ENCODE data around the gene ATP7A.

The ATP7A gene

GRCh38 chrX:77953302-77953701 is 42.8 kb downstream of the ATP7A start:
- TF ChIP-seq, protein P1, sequence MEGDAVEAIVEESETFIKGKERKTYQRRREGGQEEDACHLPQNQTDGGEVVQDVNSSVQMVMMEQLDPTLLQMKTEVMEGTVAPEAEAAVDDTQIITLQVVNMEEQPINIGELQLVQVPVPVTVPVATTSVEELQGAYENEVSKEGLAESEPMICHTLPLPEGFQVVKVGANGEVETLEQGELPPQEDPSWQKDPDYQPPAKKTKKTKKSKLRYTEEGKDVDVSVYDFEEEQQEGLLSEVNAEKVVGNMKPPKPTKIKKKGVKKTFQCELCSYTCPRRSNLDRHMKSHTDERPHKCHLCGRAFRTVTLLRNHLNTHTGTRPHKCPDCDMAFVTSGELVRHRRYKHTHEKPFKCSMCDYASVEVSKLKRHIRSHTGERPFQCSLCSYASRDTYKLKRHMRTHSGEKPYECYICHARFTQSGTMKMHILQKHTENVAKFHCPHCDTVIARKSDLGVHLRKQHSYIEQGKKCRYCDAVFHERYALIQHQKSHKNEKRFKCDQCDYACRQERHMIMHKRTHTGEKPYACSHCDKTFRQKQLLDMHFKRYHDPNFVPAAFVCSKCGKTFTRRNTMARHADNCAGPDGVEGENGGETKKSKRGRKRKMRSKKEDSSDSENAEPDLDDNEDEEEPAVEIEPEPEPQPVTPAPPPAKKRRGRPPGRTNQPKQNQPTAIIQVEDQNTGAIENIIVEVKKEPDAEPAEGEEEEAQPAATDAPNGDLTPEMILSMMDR (IDR thresholded peaks at IDR 0.05): no peak

DNA sequence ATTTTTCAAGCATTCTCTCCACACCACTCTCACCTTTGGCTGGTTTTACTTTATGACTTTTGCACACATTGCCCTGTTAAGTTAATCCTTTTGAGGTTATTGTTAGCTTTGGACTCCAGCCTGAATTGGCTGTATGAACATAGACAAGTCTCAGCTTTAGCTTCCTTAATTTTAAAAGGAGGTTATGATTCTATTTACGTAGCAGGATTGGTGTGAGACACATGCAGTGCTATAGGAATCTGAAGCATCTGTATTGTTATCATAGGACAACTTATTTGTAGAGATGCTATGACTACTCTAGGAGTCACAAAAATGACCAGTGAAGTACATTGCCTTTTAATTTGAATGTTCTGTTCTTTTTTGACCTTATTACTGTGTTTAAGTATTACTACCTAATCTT is 43.2 kb downstream of the ATP7A start:
- TF ChIP-seq, protein P1 (IDR thresholded peaks at IDR 0.05): no peak

DNA sequence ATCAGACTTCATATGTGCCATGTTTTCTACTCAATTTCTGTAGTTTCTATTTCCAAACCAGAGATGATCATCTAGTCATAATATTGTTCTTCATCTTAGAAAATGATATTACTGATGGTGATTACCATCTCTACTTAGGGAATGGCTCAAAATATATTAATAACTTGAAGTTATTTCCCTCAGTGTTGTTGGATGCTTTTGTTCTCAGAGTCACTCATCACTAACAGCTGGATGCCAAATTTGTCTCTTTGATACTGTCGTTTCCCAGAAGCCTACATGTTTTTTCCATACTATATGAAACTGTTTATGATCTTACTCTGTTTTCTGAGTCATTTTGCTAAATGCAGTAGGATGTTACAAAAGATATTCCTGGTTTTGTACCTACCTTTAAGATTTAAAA is 50.1 kb downstream of the ATP7A start:
- TF ChIP-seq, protein P1 (IDR thresholded peaks at IDR 0.05): no peak

- TF ChIP-seq, protein P1 (IDR thresholded peaks at IDR 0.05): no peak
Observed at GRCh38 chrX:77961063-77961462, 50.6 kb downstream of the ATP7A start.

DNA sequence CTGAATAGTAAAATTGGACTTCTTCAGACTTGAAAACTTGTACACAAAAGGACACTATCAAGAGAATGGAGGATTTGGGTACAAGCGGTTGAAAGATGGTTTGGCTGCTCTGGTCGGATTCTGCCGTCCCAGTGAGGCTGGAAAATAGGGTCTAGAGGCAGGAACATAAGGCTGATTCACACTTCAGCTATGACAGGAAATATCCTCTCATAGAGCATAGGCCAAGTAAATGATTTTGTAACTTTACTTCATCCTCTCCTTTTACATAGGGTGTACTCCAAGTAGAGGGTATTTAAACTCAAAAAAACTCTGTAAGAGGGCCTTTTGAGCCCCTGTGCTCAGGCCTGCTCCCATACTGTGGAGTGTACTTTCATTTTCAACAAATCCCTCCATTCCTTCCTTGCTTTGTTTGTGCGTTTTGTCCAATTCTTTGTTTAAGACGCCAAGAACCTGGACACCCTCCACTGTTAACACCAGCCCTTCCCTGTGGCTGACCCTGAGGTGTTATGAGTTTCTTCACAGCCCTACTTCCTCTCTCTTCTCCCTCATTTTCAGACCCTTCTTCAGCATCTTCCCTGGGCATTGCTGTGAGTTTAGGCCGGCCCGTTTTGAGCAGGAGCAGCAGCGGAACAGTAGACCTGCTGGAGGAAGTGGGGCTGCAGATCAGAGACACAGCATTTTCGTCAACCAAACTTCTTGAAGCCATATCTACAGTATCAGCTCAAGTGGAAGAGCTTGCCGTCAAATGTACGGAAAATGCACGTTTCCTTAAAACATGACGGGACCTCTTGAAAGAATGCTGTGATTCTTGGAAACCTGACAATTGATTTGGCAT is 51.8 kb downstream of the ATP7A start:
- TF ChIP-seq, protein P1 (IDR thresholded peaks at IDR 0.05): no peak

DNA sequence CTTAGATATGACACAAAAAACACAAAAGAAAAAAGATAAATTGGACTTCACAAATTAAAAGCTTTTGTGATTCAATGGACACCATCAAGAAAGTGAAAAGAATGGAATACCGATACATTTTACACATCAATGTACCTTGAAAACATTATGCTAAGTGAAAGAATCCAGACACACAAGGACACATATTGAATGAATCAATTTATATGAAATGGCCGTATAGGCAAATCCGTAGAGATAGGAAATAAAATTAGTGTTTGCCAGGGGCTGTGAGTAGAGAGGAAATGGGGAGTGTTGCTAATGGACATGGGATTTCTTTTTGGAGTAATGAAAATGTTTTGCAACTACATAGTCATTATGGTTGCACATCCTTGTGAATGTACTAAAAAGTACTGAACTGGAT is 55.9 kb downstream of the ATP7A start:
- TF ChIP-seq, protein P1 (IDR thresholded peaks at IDR 0.05): no peak

GRCh38 chrX:77967631-77968030 is 57.1 kb downstream of the ATP7A start:
- TF ChIP-seq, protein P1 (IDR thresholded peaks at IDR 0.05): no peak
